HEK293 (cell line): ENCODE data around the gene CSNK2A2.

Experiments
- CTCF ChIA-PET: fragments of 350-600 bp; formaldehyde crosslinking; extraction: SDS; loops from one replicate; lab custom pipeline; 2021; ENCODE audit warnings: antibody characterized with exemption; lab: Yijun Ruan, JAX
- POLR2A ChIA-PET: fragments of 300-600 bp; formaldehyde crosslinking; extraction: SDS; loops from one replicate; lab custom pipeline; 2020; ENCODE audit warnings: antibody characterized with exemption, inconsistent platforms; lab: Yijun Ruan, JAX
- H3K27ac ChIP-seq: fragments of 200-500 bp; sonication (Bioruptor generic); 2 replicates; pipeline ENCODE4 v1.5.1; 2014; ENCODE audit warnings: low read depth, low read length, control low read depth, inconsistent platforms; ENCODE audit errors: extremely low read depth
- H3K36me3 ChIP-seq, 2 experiments: fragments of 200-500 bp in 1 of 2; sonication (Bioruptor generic) in 1 of 2; 1 replicate in 1 of 2; 2 replicates in 1 of 2; pipeline ENCODE4 v1.5.1; 2014 to 2017; ENCODE audit warnings: inconsistent platforms in 2 of 2, low read length in 2 of 2; ENCODE audit not compliant: control insufficient read depth in 2 of 2, insufficient read depth in 1 of 2
- H3K4me1 ChIP-seq: fragments of 200-500 bp; sonication (Bioruptor generic); 2 replicates; pipeline ENCODE4 v1.5.1; 2014; ENCODE audit warnings: mild to moderate bottlenecking, low read length, inconsistent platforms; ENCODE audit not compliant: control insufficient read depth, insufficient read depth
- H3K4me3 ChIP-seq: 2 replicates; pipeline ENCODE4 v1.5.1; 2011; ENCODE audit warnings: low read depth, mild to moderate bottlenecking, control low read depth, low read length, moderate library complexity
- H3K9me3 ChIP-seq: fragments of 200-500 bp; sonication (Bioruptor generic); 2 replicates; pipeline ENCODE4 v1.5.1; 2014; ENCODE audit warnings: low read depth, low read length, inconsistent platforms; ENCODE audit not compliant: control insufficient read depth, insufficient read depth
- BCL11A ChIP-seq: fragments of 450-650 bp; formaldehyde crosslinking; IDR thresholded peaks from 2 replicates; pipeline ENCODE4 v1.5.1; 2016; ENCODE audit warnings: low read depth, missing biosample characterization, missing genetic modification characterization
- EGR2 ChIP-seq: fragments of 450-650 bp; formaldehyde crosslinking; IDR thresholded peaks from 2 replicates; pipeline ENCODE4 v1.5.1; 2016; ENCODE audit warnings: low read depth, missing biosample characterization, missing genetic modification characterization
- HOXD13 ChIP-seq: sonication (generic); formaldehyde crosslinking; IDR thresholded peaks from 2 replicates; pipeline ENCODE4 v1.8.0; 2022; ENCODE audit warnings: missing genetic modification reagents, borderline replicate concordance
- MYNN ChIP-seq: fragments of 450-650 bp; formaldehyde crosslinking; IDR thresholded peaks from 2 replicates; pipeline ENCODE4 v1.5.1; 2016; ENCODE audit warnings: missing biosample characterization, missing genetic modification characterization, borderline replicate concordance
- MZF1 ChIP-seq: fragments of 450-650 bp; formaldehyde crosslinking; IDR thresholded peaks from 2 replicates; pipeline ENCODE4 v1.5.1; 2017; ENCODE audit warnings: missing biosample characterization, missing genetic modification characterization, borderline replicate concordance
- TCF7L2 ChIP-seq: IDR thresholded peaks from 2 replicates; pipeline ENCODE4 v1.6.1; 2011; ENCODE audit warnings: low read depth, mild to moderate bottlenecking, inconsistent platforms, low read length, moderate library complexity, borderline replicate concordance
- ZBTB44 ChIP-seq: fragments of 450-650 bp; IDR thresholded peaks from 2 replicates; pipeline ENCODE4 v1.5.1; 2018; ENCODE audit warnings: missing biosample characterization, mild to moderate bottlenecking, missing genetic modification characterization
- ZFP41 ChIP-seq: fragments of 450-650 bp; formaldehyde crosslinking; IDR thresholded peaks from 2 replicates; pipeline ENCODE4 v1.5.1; 2016; ENCODE audit warnings: missing biosample characterization, missing genetic modification characterization, borderline replicate concordance
- ZNF138 ChIP-seq: fragments of 450-650 bp; formaldehyde crosslinking; IDR thresholded peaks from 2 replicates; pipeline ENCODE4 v1.5.1; 2016; ENCODE audit warnings: missing biosample characterization, missing genetic modification characterization, borderline replicate concordance
- ZNF148 ChIP-seq: fragments of 450-650 bp; formaldehyde crosslinking; IDR thresholded peaks from 2 replicates; pipeline ENCODE4 v1.5.0; 2017; ENCODE audit warnings: missing biosample characterization, missing genetic modification characterization, borderline replicate concordance
- ZNF16 ChIP-seq: fragments of 450-650 bp; formaldehyde crosslinking; IDR thresholded peaks from 2 replicates; pipeline ENCODE4 v1.5.1; 2016; ENCODE audit warnings: low read depth, missing biosample characterization, missing genetic modification characterization
- ZNF174 ChIP-seq: fragments of 450-650 bp; formaldehyde crosslinking; IDR thresholded peaks from 2 replicates; pipeline ENCODE4 v1.5.0; 2017; ENCODE audit warnings: missing biosample characterization, mild to moderate bottlenecking, missing genetic modification characterization
- ZNF335 ChIP-seq: fragments of 450-650 bp; formaldehyde crosslinking; conservative IDR thresholded peaks from 2 replicates; pipeline ENCODE4 v1.5.1; 2016; ENCODE audit warnings: missing biosample characterization, missing genetic modification characterization
- ZNF398 ChIP-seq: fragments of 450-650 bp; formaldehyde crosslinking; IDR thresholded peaks from 2 replicates; pipeline ENCODE4 v1.5.1; 2017; ENCODE audit warnings: missing biosample characterization, missing genetic modification characterization
- ZNF426 ChIP-seq: fragments of 450-650 bp; formaldehyde crosslinking; IDR thresholded peaks from 2 replicates; pipeline ENCODE4 v1.5.1; 2017; ENCODE audit warnings: missing biosample characterization, missing genetic modification characterization, mild to moderate bottlenecking, inconsistent platforms, moderate library complexity
- ZNF433 ChIP-seq: fragments of 450-650 bp; formaldehyde crosslinking; IDR thresholded peaks from 2 replicates; pipeline ENCODE4 v1.5.1; 2016; ENCODE audit warnings: missing biosample characterization, missing genetic modification characterization, low read depth
- ZNF521 ChIP-seq: fragments of 450-650 bp; formaldehyde crosslinking; IDR thresholded peaks from 2 replicates; pipeline ENCODE4 v1.5.1; 2017; ENCODE audit warnings: missing biosample characterization, mild to moderate bottlenecking, missing genetic modification characterization
- ZNF544 ChIP-seq: fragments of 450-650 bp; formaldehyde crosslinking; IDR thresholded peaks from 2 replicates; pipeline ENCODE4 v1.5.0; 2017; ENCODE audit warnings: missing biosample characterization, missing genetic modification characterization
- ZNF580 ChIP-seq: fragments of 450-650 bp; formaldehyde crosslinking; IDR thresholded peaks from 2 replicates; pipeline ENCODE4 v1.5.1; 2016; ENCODE audit warnings: missing biosample characterization, missing genetic modification characterization
- ZNF585B ChIP-seq: fragments of 450-650 bp; formaldehyde crosslinking; IDR thresholded peaks from 2 replicates; pipeline ENCODE4 v1.5.1; 2016; ENCODE audit warnings: missing biosample characterization, missing genetic modification characterization
- ZNF610 ChIP-seq: fragments of 450-650 bp; formaldehyde crosslinking; IDR thresholded peaks from 2 replicates; pipeline ENCODE4 v1.5.1; 2016; ENCODE audit warnings: missing biosample characterization, missing genetic modification characterization, borderline replicate concordance
- ZNF660 ChIP-seq: fragments of 450-650 bp; IDR thresholded peaks from 2 replicates; pipeline ENCODE4 v1.5.1; 2018; ENCODE audit warnings: missing biosample characterization, mild to moderate bottlenecking, missing genetic modification characterization
- ZNF776 ChIP-seq: fragments of 450-650 bp; formaldehyde crosslinking; IDR thresholded peaks from 2 replicates; pipeline ENCODE4 v1.5.0; 2017; ENCODE audit warnings: missing biosample characterization, missing genetic modification characterization, borderline replicate concordance
- ZNF837 ChIP-seq: fragments of 450-650 bp; formaldehyde crosslinking; IDR thresholded peaks from 2 replicates; pipeline ENCODE4 v1.5.1; 2016; ENCODE audit warnings: missing biosample characterization, missing genetic modification characterization

The CSNK2A2 gene

GRCh38 chr16:58157239-58157638 lies 40.7 kb downstream of the CSNK2A2 start:
- ChIA-PET POLR2A (interaction anchor here (1.5 kb wide), 1 partner anchor 28 kb away, joined by 6 read pairs; the partner anchor contains the start of gene CFAP20), CTCF (interaction anchor here (0.7 kb wide), 1 partner anchor 139 kb away, joined by 4 read pairs; no protein-coding TSS in a partner anchor)
- no peak for TF ChIP-seq ZNF433
- no peak for TF ChIP-seq ZNF837
- TF ChIP-seq ZNF521 (tag by site-specific recombination): no peak
- TF ChIP-seq ZNF426: no peak
- H3K9me3 ChIP-seq: no peaks in the 10 kb centered on the region
- H3K27ac ChIP-seq: no peak overlapping the region
- H3K4me1 ChIP-seq: no peaks in the 10 kb centered on the region
- no peak overlapping the region for H3K4me3 ChIP-seq
- H3K36me3 ChIP-seq: peaks cover 6 to 43% of the 10 kb centered on the region in 2 experiments; a peak in 2 of 3 replicates

- Histone ChIP-seq H3K9me3 (no peaks in the 10 kb centered on the region), H3K27ac (no peak overlapping the region), H3K4me1 (no peaks in the 10 kb centered on the region), H3K4me3 (no peak overlapping the region), H3K36me3 (peaks cover 0 to 29% of the 10 kb centered on the region in 2 experiments; a peak in 1 of 3 replicates)
- TF ChIP-seq ZNF335: no peak
- TF ChIP-seq ZBTB44 (tag by site-specific recombination): no peak
- TF ChIP-seq ZNF660 (tag by site-specific recombination): no peak
- no peak for TF ChIP-seq ZNF580 (tag by site-specific recombination)
- no peak for TF ChIP-seq MYNN (tag by site-specific recombination)
- TF ChIP-seq ZNF544 (tag by site-specific recombination): no peak
- no peak for TF ChIP-seq ZNF138 (tag by site-specific recombination)
- no peak for TF ChIP-seq ZNF148 (tag by site-specific recombination)
- no peak for TF ChIP-seq ZNF174 (tag by site-specific recombination)
- TF ChIP-seq ZNF398: no peak
- no peak for TF ChIP-seq ZNF776 (tag by site-specific recombination)
- no peak for TF ChIP-seq HOXD13 (CRISPR knock-in tag)
- TF ChIP-seq ZNF16: no peak
- no peak for TF ChIP-seq MZF1 (tag by site-specific recombination)
- TF ChIP-seq ZNF585B: no peak
- TF ChIP-seq ZFP41 (tag by site-specific recombination): no peak
- no peak for TF ChIP-seq ZNF610
- no peak for TF ChIP-seq EGR2 (tag by site-specific recombination)
- no peak for TF ChIP-seq BCL11A (tag by site-specific recombination)
- no peak for TF ChIP-seq TCF7L2
- POLR2A ChIA-PET: interaction anchor here (0.7 to 1.5 kb wide), 2 partner anchors 27 to 557 kb away, joined by 3 to 6 read pairs; partner anchors contain the start of gene CFAP20
- CTCF ChIA-PET: interaction anchor here (0.7 kb wide), 1 partner anchor 166 kb away, joined by 5 read pairs; no protein-coding TSS in a partner anchor
Measured at GRCh38 chr16:58155839-58156238, 42.1 kb downstream of the CSNK2A2 start.
